D721Med (cell line): ENCODE results near the gene ZFHX3.

Experiments
- DNase-seq: peaks from one replicate; pipeline ENCODE4 v3.0.0; 2011; ENCODE audit warnings: low spot score; ENCODE audit not compliant: insufficient read length
- FAIRE-seq: peaks from 2 replicates; lab custom pipeline; 2011; peaks lifted over from hg19 to GRCh38; lab: Jason Lieb, UNC
- CTCF ChIP-seq: IDR thresholded peaks from 2 replicates; pipeline ENCODE4 v1.5.1; 2012; ENCODE audit warnings: mild to moderate bottlenecking, control low read depth; ENCODE audit not compliant: insufficient read depth; ENCODE audit errors: missing control alignments

ZFHX3 gene

GRCh38 chr16:72875291-72876031 lies 172.5 kb downstream of the ZFHX3 start:
- FAIRE-seq = no peak
- DNase-seq = no peak
- TF ChIP-seq CTCF = no peak

DNA sequence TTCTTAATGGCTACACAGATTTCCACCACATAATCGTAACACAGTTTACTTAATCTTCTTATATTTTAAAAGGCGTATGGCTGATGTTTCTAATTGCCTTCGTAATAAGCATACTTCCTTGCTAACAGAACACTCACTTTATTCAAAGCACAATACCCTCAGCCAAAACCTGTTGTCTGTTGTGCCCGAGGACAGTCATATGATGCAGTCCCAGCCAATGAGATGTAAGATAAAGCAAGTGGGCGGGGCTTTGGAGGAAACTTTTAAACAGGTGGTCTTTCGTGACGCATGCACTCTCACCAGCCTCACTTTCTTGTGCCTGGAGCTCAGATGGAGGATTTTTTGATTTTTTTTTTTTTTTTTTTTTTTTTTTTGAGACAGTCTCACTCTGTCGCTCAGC lies 174.1 kb downstream of the ZFHX3 start:
- FAIRE-seq (no peak), DNase-seq (peak; percentile 23)
- no peak for TF ChIP-seq CTCF

DNA sequence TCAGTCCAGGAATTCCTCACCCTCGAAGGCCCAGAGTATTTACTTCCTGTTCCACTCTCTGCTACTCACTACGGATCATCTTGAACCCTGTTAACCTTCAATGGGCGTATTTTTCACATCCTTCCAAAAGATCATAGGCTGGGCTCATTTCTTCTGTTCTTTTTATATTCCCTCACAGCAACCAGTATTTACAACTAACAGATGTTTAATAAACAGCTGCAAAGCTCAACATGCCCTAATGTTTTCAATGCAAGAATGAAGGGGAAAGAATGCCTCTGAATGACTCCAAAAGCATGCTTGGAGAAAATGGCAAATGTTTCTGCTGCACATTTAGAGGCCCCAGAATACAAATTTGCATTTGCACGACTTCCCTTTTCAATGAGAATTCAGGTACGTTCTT lies 174.9 kb downstream of the ZFHX3 start:
- DNase-seq (no peak), FAIRE-seq (no peak)
- TF ChIP-seq CTCF = no peak

GRCh38 chr16:72865835-72866234 lies 182.1 kb downstream of the ZFHX3 start:
- FAIRE-seq (no peak), DNase-seq (no peak)
- no peak for TF ChIP-seq CTCF

DNA sequence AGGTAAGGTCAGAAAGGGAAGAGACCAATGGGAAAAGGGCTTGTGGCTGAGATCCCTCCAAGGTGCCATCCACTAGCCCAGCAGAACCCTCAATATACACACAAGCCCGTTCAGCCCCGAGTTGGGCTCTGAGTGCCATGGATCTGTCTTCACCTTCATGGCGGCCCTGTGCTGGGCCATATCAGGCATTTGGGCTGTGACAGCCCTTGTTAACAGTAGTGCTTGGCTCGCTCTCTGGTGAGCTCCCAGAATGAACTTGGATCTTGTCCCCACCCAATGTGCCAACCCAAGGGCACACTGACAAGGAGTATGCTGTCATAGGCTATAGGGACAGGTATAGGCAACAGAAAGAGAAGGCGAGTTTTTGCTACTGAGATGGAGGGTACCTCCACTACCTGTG lies 182.7 kb downstream of the ZFHX3 start:
- no peak for DNase-seq
- no peak for FAIRE-seq
- TF ChIP-seq CTCF = no peak

GRCh38 chr16:72864130-72864833 lies 183.6 kb downstream of the ZFHX3 start:
- no peak for DNase-seq
- no peak for TF ChIP-seq CTCF
- no peak for FAIRE-seq

GRCh38 chr16:72862090-72862489 lies 185.8 kb downstream of the ZFHX3 start:
- DNase-seq = no peak
- FAIRE-seq = no peak
- TF ChIP-seq CTCF = no peak
